Measurements from ENCODE around the gene RAPGEF6. TPM values are rescaled to one million over a fixed set of nuclear protein-coding genes. Genes with fewer than 3 reads are reported as not detected.
A peak's percentile ranks its signal among the peaks of the same experiment; 100 is the strongest.
"Not testable (repeated sequence)": the region's sequence is repeated elsewhere in the genome, so short reads cannot be mapped to it uniquely, and the experiment has no call there.

Gene RAPGEF6
- total RNA-seq, 1 experiment from 2014 or later = 6.0 TPM

DNA sequence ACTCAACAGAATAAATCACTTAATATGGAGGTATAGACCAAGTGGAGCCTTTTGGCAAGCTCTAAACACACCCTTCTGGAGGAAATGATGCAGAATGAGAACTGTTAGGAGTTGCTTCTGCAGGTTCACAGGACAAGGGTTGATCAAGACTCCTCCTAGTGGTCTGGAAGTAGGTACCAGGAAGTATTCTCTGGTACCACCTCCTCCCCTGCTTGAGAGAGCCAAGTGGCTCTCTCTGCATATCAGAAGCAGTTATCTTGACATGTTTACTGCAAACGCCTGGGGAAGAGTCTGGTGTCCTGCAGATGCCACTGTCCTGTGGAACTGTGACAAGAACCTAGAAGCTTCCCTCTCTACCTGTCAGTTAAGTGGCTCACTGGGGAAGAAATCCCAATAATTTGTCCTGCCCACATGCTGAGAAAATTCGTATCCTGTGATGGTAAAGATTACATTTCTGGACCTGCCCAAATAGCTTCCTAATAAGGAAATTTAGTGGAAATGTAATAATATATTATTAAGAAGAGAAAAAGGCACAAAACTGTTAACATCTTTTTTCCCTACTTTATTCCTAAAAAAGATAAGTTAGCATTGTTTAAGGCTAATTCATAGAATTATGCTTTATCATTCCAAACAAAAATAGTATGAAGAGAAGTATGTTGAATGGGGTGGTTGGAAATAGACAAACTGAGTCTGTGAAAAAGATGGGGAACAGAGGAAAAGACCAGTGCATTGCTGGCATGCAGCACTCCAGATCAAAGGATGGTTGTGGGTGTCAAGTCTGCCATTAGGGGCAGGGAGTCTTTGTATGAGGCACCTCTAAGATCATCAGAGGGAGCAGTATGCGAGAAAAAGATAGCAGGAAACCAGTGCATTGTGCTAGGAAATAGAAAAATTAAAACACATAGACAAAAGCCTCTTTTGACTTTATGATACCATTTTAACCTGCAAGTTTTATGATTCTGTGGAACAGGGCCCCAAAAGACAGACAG is 252.3 kb downstream of the RAPGEF6 start:
- in situ Hi-C loops (cut with HindIII; ENCODE audit: low sequenced_read_pairs) = no loop called here
- DNase-seq (ENCODE audit: low spot score) = peak; percentile 32

DNA sequence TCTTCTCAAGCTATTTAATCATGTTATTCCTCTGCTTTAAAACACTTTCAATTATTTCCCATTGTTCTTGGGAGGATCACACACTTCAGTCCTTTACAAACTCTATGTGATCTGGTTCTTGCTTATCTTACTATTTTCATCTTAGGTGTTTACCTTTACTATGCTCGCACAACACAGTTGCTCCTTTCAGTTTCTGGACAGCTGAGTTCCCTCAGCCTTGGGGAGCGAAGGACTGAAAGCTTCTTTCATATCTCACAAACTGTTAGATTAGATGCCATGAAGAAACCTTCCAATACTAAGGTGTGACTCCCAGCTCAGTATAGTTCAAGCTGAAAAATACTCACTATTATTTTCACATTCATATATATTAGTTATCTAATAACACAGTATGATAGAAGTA is 253.3 kb downstream of the RAPGEF6 start:
- in situ Hi-C loops (cut with HindIII; ENCODE audit: low sequenced_read_pairs) = no loop called here
- DNase-seq (ENCODE audit: low spot score) = no peak

DNA sequence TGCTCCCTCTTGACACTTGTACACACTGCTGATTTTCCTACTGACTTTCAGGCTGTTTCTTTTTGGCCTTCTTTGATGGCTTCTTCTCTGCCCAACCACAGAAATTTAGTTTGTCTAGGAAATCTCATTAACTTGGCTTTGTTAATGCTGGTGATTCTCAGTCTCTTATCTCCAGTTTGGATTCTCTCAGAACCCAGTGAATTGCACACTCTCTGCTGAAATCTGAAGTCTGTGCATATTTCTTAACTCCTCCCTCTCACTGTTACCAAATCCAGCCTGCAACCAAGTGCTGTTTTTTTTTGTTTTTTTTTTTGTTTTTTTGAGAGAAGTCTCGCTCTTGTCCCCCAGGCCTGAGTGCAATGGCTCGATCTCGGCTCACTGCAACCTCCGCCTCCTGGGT is 254.0 kb downstream of the RAPGEF6 start:
- in situ Hi-C loops (cut with HindIII; ENCODE audit: low sequenced_read_pairs) = no loop called here

DNA sequence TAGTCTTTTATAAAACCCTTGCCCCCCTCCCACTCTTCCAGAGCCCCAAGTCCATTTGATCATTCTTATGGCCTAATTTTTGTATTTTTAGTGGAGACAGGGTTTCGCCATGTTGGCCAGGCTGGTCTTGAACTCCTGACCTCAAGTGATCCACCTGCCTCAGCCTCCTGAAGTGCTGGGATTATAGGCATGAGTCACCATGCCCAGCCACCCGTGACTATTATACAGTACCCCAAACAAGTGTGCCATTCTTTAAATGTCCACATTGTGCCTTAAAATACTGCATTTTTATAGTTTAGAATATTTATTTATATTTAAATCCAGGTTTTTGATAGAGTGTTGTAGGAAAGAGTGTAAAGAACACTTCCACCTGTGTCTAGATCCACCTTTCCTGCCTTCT is 254.8 kb downstream of the RAPGEF6 start:
- in situ Hi-C loops (cut with HindIII; ENCODE audit: low sequenced_read_pairs) = not testable (repeated sequence)

More for the DNA sequence above, 254.0 kb downstream of the RAPGEF6 start:
- no peak for DNase-seq (ENCODE audit: low spot score)

GRCh38 chr5:131379723-131380122 is 255.3 kb downstream of the RAPGEF6 start:
- no peak for DNase-seq (ENCODE audit: low spot score)
- in situ Hi-C loops (cut with HindIII; ENCODE audit: low sequenced_read_pairs) = no loop called here

More for the DNA sequence above, 254.8 kb downstream of the RAPGEF6 start:
- not testable (repeated sequence) for DNase-seq (ENCODE audit: low spot score)

DNA sequence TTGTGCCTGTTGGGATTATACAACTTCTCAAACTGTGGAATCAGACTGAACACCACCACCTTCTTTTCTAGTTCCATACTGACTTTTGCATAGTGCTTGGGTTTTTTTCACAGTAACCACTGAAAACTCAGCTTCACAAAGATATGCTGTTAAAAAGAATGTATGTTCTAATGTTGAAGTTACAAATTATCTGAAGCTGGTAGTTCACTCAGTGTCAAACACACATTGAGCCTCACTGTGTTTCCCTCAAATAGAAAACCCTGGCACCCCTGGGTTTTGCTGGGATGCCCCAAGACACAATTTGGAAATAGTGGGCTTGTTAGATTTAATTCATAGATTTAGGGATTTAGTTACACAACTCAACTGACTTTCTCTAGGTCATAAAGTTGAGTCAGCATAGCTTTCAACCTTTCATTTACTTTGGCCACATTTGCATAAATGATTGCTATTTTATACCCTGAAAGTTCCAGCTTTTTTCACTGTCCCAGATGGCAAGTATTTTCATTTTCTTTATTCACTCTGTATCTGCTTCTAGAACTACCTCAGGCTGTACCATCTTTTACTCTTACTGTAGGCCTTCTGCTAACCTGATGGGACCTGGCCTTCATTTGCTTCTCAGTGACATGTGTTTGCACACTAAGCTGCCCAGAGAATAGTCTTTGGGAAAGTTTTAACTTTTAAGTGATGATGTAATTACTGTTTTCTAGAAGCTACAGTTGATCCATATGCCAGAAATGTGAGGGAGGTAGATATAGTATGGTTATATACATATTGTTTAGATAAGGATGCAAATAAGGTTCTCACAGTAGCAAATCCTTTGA is 256.1 kb downstream of the RAPGEF6 start:
- no peak for DNase-seq (ENCODE audit: low spot score)
- in situ Hi-C loops (cut with HindIII; ENCODE audit: low sequenced_read_pairs) = no loop called here

GRCh38 chr5:131377785-131378325 is 257.2 kb downstream of the RAPGEF6 start:
- in situ Hi-C loops (cut with HindIII; ENCODE audit: low sequenced_read_pairs) = no loop called here
- DNase-seq (ENCODE audit: low spot score) = no peak

- in situ Hi-C loops (cut with HindIII; ENCODE audit: low sequenced_read_pairs) = no loop called here
- no peak for DNase-seq (ENCODE audit: low spot score)
Observed at GRCh38 chr5:131377346-131377745, 257.7 kb downstream of the RAPGEF6 start.

GRCh38 chr5:131375351-131375750 is 259.7 kb downstream of the RAPGEF6 start:
- DNase-seq (ENCODE audit: low spot score) = no peak
- in situ Hi-C loops (cut with HindIII; ENCODE audit: low sequenced_read_pairs) = no loop called here

Other genes starting within 250 kb of the RAPGEF6 start
- 16.4 and 26.4 TPM in 2 replicates for gene FNIP1, start 161.8 kb upstream of the RAPGEF6 start, total RNA-seq (2014; rRNA removed; shearing (Covaris generic))

Data from G401 (cell line).